Lung (tissue), 12 donors: ENCODE results near the gene CCDC146. TPM values are rescaled to one million over a fixed set of nuclear protein-coding genes. Genes with fewer than 3 reads are reported as not detected.
A peak's percentile ranks its signal among the peaks of the same experiment; 100 is the strongest.

Experiments used
- ATAC-seq: fragments of 200-7000 bp; cut with Tn5 transposase; one replicate; pipeline ENCODE4 v1.9.1; 2020; ENCODE audit warnings: moderate number of reproducible peaks; ENCODE audit not compliant: insufficient read depth, low FRiP score
- DNase-seq, 3 donors: peaks; one replicate each; pipeline ENCODE4 v3.0.0-alpha.2; 2013 to 2017
- H3K27ac ChIP-seq, 2 donors: one replicate each; pipeline ENCODE4 v1.5.1; 2013; ENCODE audit warnings: mild to moderate bottlenecking in 2 of 2, moderate library complexity in 2 of 2, control low read depth in 1 of 2, inconsistent platforms in 1 of 2, low read depth in 1 of 2, low read length in 1 of 2
- H3K27me3 ChIP-seq, 3 donors: one replicate each; pipeline ENCODE4 v1.5.1; 2013; ENCODE audit warnings: low read length in 2 of 3; ENCODE audit not compliant: control insufficient read depth in 3 of 3, insufficient read depth in 3 of 3
- H3K36me3 ChIP-seq, 4 donors: one replicate each; pipeline ENCODE4 v1.5.1; 2013; ENCODE audit warnings: low read length in 4 of 4, mild to moderate bottlenecking in 1 of 4, moderate library complexity in 1 of 4; ENCODE audit not compliant: control insufficient read depth in 4 of 4, insufficient read depth in 4 of 4
- H3K4me1 ChIP-seq, 5 donors: one replicate each; pipeline ENCODE4 v1.5.1; 2013; ENCODE audit warnings: low read length in 5 of 5, mild to moderate bottlenecking in 2 of 5, moderate library complexity in 1 of 5; ENCODE audit not compliant: control insufficient read depth in 5 of 5, insufficient read depth in 5 of 5
- H3K4me3 ChIP-seq: one replicate; pipeline ENCODE4 v1.5.1; 2013; ENCODE audit warnings: mild to moderate bottlenecking, control low read depth, moderate library complexity
- H3K9ac ChIP-seq, 2 donors: one replicate each; pipeline ENCODE4 v1.5.1; 2013; ENCODE audit warnings: low read length in 2 of 2, control low read depth in 1 of 2; ENCODE audit not compliant: insufficient read depth in 1 of 2
- H3K9me3 ChIP-seq, 4 donors: one replicate each; pipeline ENCODE4 v1.5.1; 2013; ENCODE audit warnings: low read length in 3 of 4, mild to moderate bottlenecking in 1 of 4, moderate library complexity in 1 of 4; ENCODE audit not compliant: control insufficient read depth in 4 of 4, insufficient read depth in 3 of 4
- WGBS, 2 donors: extraction: QIAGEN DNeasy Blood & Tissue Kit; methylation state at CpG; one replicate each; pipeline ENCODE4 v1.1.7; 2013; 5-methylcytosine and 5-hydroxymethylcytosine counted together
- polyA plus RNA-seq, 2 donors: library from polyadenylated mRNA; stranded (reverse); fragments of 200-250 nt; gene quantifications; one replicate each; pipeline ENCODE4 v1.2.1, GENCODE V29; 2013
- total RNA-seq, 2 donors: library from RNA; depleted of rRNA in 1 of 2; stranded (reverse); fragments of >200 nt in 1 of 2; gene quantifications; one replicate each; pipeline ENCODE4 v1.2.1, GENCODE V29; 2014 to 2021
- TF ChIP-seq, protein P1 (sequence below): IDR thresholded peaks from 2 replicates; pipeline ENCODE4 v1.5.1; 2012; ENCODE audit warnings: mild to moderate bottlenecking; ENCODE audit errors: control extremely low read depth, extremely low read depth
- donor health status: control.
- donor health status: control.
- donor health status: Bipolar disorder and iron deficiency.
- donor health status: healthy.
- donor health status: DM: yes; HTN: yes; CAD: no.

The CCDC146 gene
- total and polyA plus RNA-seq, 4 donors = 8.4 to 29.6 (median 17.4) TPM

- Histone ChIP-seq H3K27ac (no peak overlapping the region), H3K4me3 (no peak overlapping the region), H3K4me1 (peaks cover 0 to 16% (median 0%) of the 10 kb centered on the region in 5 donors), H3K36me3 (peaks cover 0 to 3% (median 0%) of the 10 kb centered on the region in 4 donors), H3K9ac (no peak overlapping the region), H3K9me3 (no peaks in the 10 kb centered on the region), H3K27me3 (no peaks in the 10 kb centered on the region)
- DNase-seq (no peak), ATAC-seq (no peak)
- TF ChIP-seq, protein P1, sequence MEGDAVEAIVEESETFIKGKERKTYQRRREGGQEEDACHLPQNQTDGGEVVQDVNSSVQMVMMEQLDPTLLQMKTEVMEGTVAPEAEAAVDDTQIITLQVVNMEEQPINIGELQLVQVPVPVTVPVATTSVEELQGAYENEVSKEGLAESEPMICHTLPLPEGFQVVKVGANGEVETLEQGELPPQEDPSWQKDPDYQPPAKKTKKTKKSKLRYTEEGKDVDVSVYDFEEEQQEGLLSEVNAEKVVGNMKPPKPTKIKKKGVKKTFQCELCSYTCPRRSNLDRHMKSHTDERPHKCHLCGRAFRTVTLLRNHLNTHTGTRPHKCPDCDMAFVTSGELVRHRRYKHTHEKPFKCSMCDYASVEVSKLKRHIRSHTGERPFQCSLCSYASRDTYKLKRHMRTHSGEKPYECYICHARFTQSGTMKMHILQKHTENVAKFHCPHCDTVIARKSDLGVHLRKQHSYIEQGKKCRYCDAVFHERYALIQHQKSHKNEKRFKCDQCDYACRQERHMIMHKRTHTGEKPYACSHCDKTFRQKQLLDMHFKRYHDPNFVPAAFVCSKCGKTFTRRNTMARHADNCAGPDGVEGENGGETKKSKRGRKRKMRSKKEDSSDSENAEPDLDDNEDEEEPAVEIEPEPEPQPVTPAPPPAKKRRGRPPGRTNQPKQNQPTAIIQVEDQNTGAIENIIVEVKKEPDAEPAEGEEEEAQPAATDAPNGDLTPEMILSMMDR = no peak
- 63 to 93% methylated on average over 2 of the region's 2 CpGs for WGBS, 2 donors
These were observed 162.2 kb downstream of the CCDC146 start for GRCh38 chr7:77284616-77285015.

- Histone ChIP-seq H3K27me3 (no peaks in the 10 kb centered on the region), H3K4me3 (no peak overlapping the region), H3K36me3 (peaks cover 2 to 5% (median 3%) of the 10 kb centered on the region in 4 donors), H3K9ac (no peak overlapping the region), H3K4me1 (peaks cover 0 to 6% (median 0%) of the 10 kb centered on the region in 5 donors), H3K27ac (no peak overlapping the region), H3K9me3 (no peaks in the 10 kb centered on the region)
- ATAC-seq (no peak), DNase-seq (peak in 2 of 3 donors; percentile 9 to 37)
- TF ChIP-seq, protein P1 = no peak
- 62 to 69% methylated on average over 7 of the region's 7 CpGs for WGBS, 2 donors
These were observed 166.4 kb downstream of the CCDC146 start for GRCh38 chr7:77288676-77289320.

DNA sequence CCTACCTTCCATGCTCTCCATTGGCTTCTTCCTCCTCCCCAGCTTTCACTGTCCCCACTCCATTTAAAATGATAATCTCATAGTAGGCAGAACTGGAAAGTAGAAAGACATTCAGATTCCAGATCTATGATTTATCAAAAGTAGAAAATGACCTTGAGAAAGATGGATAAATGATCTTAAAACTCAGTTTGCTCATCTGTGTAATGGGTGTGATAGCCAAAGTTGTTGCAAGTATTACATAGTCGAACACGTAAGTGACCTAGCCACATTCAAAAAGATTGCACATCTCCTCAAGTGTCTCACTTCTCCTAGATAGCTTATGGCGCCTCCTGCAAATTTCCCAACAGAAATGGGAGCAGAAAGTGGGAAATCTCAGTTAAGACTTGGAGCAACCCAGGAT, 167.0 kb downstream of the CCDC146 start:
- TF ChIP-seq, protein P1 = no peak
- peaks cover 2 to 5% (median 3%) of the 10 kb centered on the region in 4 donors for H3K36me3 ChIP-seq
- H3K27me3 ChIP-seq = no peaks in the 10 kb centered on the region
- WGBS, 2 donors = 94 to 99% methylated on average over 3 of the region's 3 CpGs
- no peak for ATAC-seq
- no peak for DNase-seq
- no peak overlapping the region for H3K27ac ChIP-seq
- H3K9ac ChIP-seq = no peak overlapping the region
- no peaks in the 10 kb centered on the region for H3K9me3 ChIP-seq
- peaks cover 0 to 6% (median 0%) of the 10 kb centered on the region in 5 donors for H3K4me1 ChIP-seq
- H3K4me3 ChIP-seq = no peak overlapping the region

GRCh38 chr7:77290425-77290824, 168.0 kb downstream of the CCDC146 start:
- H3K27me3 ChIP-seq = no peaks in the 10 kb centered on the region
- no peak overlapping the region for H3K27ac ChIP-seq
- no peaks in the 10 kb centered on the region for H3K9me3 ChIP-seq
- TF ChIP-seq, protein P1 = no peak
- DNase-seq = no peak
- H3K4me1 ChIP-seq = peaks cover 0 to 6% (median 0%) of the 10 kb centered on the region in 5 donors
- peaks cover 2 to 5% (median 3%) of the 10 kb centered on the region in 4 donors for H3K36me3 ChIP-seq
- no peak overlapping the region for H3K9ac ChIP-seq
- no peak overlapping the region for H3K4me3 ChIP-seq
- ATAC-seq = no peak
